ENCODE measurements around the gene MT1E. TPM values are rescaled to one million over a fixed set of nuclear protein-coding genes. Genes with fewer than 3 reads are reported as not detected.

Gene MT1E
- total and polyA plus RNA-seq, 2 donors (not counting 1 experiment from before 2014, with no cell fraction given) = 390 to 465 TPM

Other genes starting within 250 kb of the MT1E start
- gene AMFR, start 200.2 kb upstream of the MT1E start, total RNA-seq = 350 and 413 TPM in 2 replicates
- gene AMFR, start 200.2 kb upstream of the MT1E start, polyA plus RNA-seq = 75.9 and 76.1 TPM in 2 replicates
- 64.2 and 69.9 TPM in 2 replicates for gene NUDT21, start 174.4 kb upstream of the MT1E start, total RNA-seq
- gene NUDT21, start 174.4 kb upstream of the MT1E start, polyA plus RNA-seq = 132 and 136 TPM in 2 replicates
- 54.7 and 55.0 TPM in 2 replicates for gene OGFOD1, start 174.2 kb upstream of the MT1E start, total RNA-seq
- gene OGFOD1, start 174.2 kb upstream of the MT1E start, polyA plus RNA-seq = 101 and 110 TPM in 2 replicates
- gene BBS2, start 105.8 kb upstream of the MT1E start, total RNA-seq = 76.3 and 84.9 TPM in 2 replicates
- 42.5 and 59.9 TPM in 2 replicates for gene BBS2, start 105.8 kb upstream of the MT1E start, polyA plus RNA-seq
- gene MT4, start 60.7 kb upstream of the MT1E start, total RNA-seq = not detected in 2 replicates
- gene MT4, start 60.7 kb upstream of the MT1E start, polyA plus RNA-seq = not detected in 2 replicates
- gene MT3, start 36.3 kb upstream of the MT1E start, total RNA-seq = not detected in 2 replicates
- not detected in 2 replicates for gene MT3, start 36.3 kb upstream of the MT1E start, polyA plus RNA-seq
- gene MT2A, start 17.2 kb upstream of the MT1E start, total RNA-seq = 76.5 and 113 TPM in 2 replicates
- gene MT2A, start 17.2 kb upstream of the MT1E start, polyA plus RNA-seq = 49.2 and 225 TPM in 2 replicates
- gene MT1M, start 6.9 kb downstream of the MT1E start, total RNA-seq = 18.5 and 58.8 TPM in 2 replicates
- 6.9 and 8.5 TPM in 2 replicates for gene MT1M, start 6.9 kb downstream of the MT1E start, polyA plus RNA-seq
- 2.3 and 5.3 TPM in 2 replicates for gene MT1A, start 12.9 kb downstream of the MT1E start, total RNA-seq
- 2.9 and 4.8 TPM in 2 replicates for gene MT1A, start 12.9 kb downstream of the MT1E start, polyA plus RNA-seq
- gene MT1B, start 26.1 kb downstream of the MT1E start, total RNA-seq = not detected in 2 replicates
- gene MT1B, start 26.1 kb downstream of the MT1E start, polyA plus RNA-seq = not detected in 2 replicates
- 0.26 and 2.1 TPM in 2 replicates for gene MT1F, start 32.2 kb downstream of the MT1E start, total RNA-seq
- gene MT1F, start 32.2 kb downstream of the MT1E start, polyA plus RNA-seq = 0.20 and 3.2 TPM in 2 replicates
- gene MT1G, start 42.3 kb downstream of the MT1E start, total RNA-seq = 11.6 and 16.4 TPM in 2 replicates
- gene MT1G, start 42.3 kb downstream of the MT1E start, polyA plus RNA-seq = 5.7 and 9.1 TPM in 2 replicates
- not detected in 2 replicates for gene MT1H, start 44.0 kb downstream of the MT1E start, total RNA-seq
- gene MT1H, start 44.0 kb downstream of the MT1E start, polyA plus RNA-seq = not detected in 2 replicates
- gene MT1X, start 56.7 kb downstream of the MT1E start, total RNA-seq = 86.8 and 137 TPM in 2 replicates
- 137 and 242 TPM in 2 replicates for gene MT1X, start 56.7 kb downstream of the MT1E start, polyA plus RNA-seq
- 36.7 and 42.9 TPM in 2 replicates for gene NUP93, start 104.3 kb downstream of the MT1E start, total RNA-seq
- gene NUP93, start 104.3 kb downstream of the MT1E start, polyA plus RNA-seq = 37.6 and 61.0 TPM in 2 replicates
- gene SLC12A3, start 239.4 kb downstream of the MT1E start, total RNA-seq = not detected in 2 replicates
- not detected in 2 replicates for gene SLC12A3, start 239.4 kb downstream of the MT1E start, polyA plus RNA-seq